Tibial nerve (tissue), 4 donors: ENCODE data around the gene CERS1. TPM values are rescaled to one million over a fixed set of nuclear protein-coding genes. Genes with fewer than 3 reads are reported as not detected.
A peak's percentile ranks its signal among the peaks of the same experiment; 100 is the strongest.

Experiments
- DNase-seq, 2 donors: peaks; one replicate each; pipeline ENCODE4 v3.0.0-alpha.2; 2019; ENCODE audit warnings: low spot score in 2 of 2
- H3K27ac ChIP-seq, 4 donors: fragments of 200-600 bp; sonication (generic) in 3 of 4; one replicate each; pipeline ENCODE4 v1.5.1; 2017 to 2019; ENCODE audit warnings: mild to moderate bottlenecking in 1 of 4
- H3K27me3 ChIP-seq, 2 donors: fragments of 200-600 bp; sonication (generic) in 1 of 2; one replicate each; pipeline versions ENCODE4 v1.5.1 to v1.6.0; 2017 to 2019
- H3K36me3 ChIP-seq, 3 donors: fragments of 200-600 bp; sonication (generic); one replicate each; pipeline ENCODE4 v1.5.1; 2018 to 2019
- H3K4me1 ChIP-seq, 4 donors: fragments of 200-600 bp; sonication (generic) in 3 of 4; one replicate each; pipeline ENCODE4 v1.5.1; 2017 to 2019
- H3K4me3 ChIP-seq, 4 donors: fragments of 200-600 bp; sonication (generic) in 3 of 4; one replicate each; pipeline ENCODE4 v1.5.1; 2017 to 2019; ENCODE audit warnings: mild to moderate bottlenecking in 1 of 4, moderate library complexity in 1 of 4
- H3K9me3 ChIP-seq, 4 donors: fragments of 200-600 bp; sonication (generic) in 3 of 4; one replicate each; pipeline ENCODE4 v1.5.1; 2017 to 2019
- EP300 ChIP-seq, 2 donors: sonication (generic); formaldehyde crosslinking; IDR thresholded peaks; one replicate each; pipeline ENCODE4 v1.6.1; 2017; ENCODE audit warnings: antibody characterized with exemption in 2 of 2, mild to moderate bottlenecking in 1 of 2
- POLR2A ChIP-seq, 2 donors: fragments of 450-650 bp; IDR thresholded peaks; one replicate each; pipeline ENCODE4 v1.6.1; 2017; ENCODE audit warnings: antibody characterized with exemption in 2 of 2, mild to moderate bottlenecking in 2 of 2, moderate library complexity in 2 of 2
- WGBS, 2 donors: methylation state at CpG; one replicate each; pipeline ENCODE4 v1.1.5; 2018; 5-methylcytosine and 5-hydroxymethylcytosine counted together
- total RNA-seq, 4 donors: library from RNA; depleted of rRNA; stranded (reverse); fragments of >200 nt; gene quantifications; one replicate each; pipeline ENCODE4 v1.1.0, GENCODE V29; 2016
- TF ChIP-seq, protein P1 (sequence below), 5 experiments: fragments of 200-600 bp in 3 of 5; fragments of 450-650 bp in 2 of 5; sonication (generic) in 3 of 5; IDR thresholded peaks; one replicate each; pipeline ENCODE4 v1.5.1; 2016 to 2019; ENCODE audit warnings: antibody characterized with exemption in 5 of 5, mild to moderate bottlenecking in 3 of 5, moderate library complexity in 2 of 5

The CERS1 gene
- total RNA-seq, 4 donors from 2014 or later: 7.0 to 14.9 (median 13.4) TPM

- no peak for DNase-seq
- Histone ChIP-seq H3K4me3 (no peak overlapping the region), H3K9me3 (no peaks in the 10 kb centered on the region), H3K27me3 (peaks cover 0 to 27% of the 10 kb centered on the region in 2 donors), H3K27ac (peak overlapping the region in 2 of 4 donors; percentile 28 to 61), H3K4me1 (peaks cover 0 to 41% (median 9%) of the 10 kb centered on the region in 4 donors), H3K36me3 (peaks cover 0 to 48% (median 5%) of the 10 kb centered on the region in 3 donors)
- TF ChIP-seq EP300 (IDR thresholded peaks at IDR 0.05) (no peak), POLR2A (IDR thresholded peaks at IDR 0.05) (no peak)
- TF ChIP-seq, protein P1, sequence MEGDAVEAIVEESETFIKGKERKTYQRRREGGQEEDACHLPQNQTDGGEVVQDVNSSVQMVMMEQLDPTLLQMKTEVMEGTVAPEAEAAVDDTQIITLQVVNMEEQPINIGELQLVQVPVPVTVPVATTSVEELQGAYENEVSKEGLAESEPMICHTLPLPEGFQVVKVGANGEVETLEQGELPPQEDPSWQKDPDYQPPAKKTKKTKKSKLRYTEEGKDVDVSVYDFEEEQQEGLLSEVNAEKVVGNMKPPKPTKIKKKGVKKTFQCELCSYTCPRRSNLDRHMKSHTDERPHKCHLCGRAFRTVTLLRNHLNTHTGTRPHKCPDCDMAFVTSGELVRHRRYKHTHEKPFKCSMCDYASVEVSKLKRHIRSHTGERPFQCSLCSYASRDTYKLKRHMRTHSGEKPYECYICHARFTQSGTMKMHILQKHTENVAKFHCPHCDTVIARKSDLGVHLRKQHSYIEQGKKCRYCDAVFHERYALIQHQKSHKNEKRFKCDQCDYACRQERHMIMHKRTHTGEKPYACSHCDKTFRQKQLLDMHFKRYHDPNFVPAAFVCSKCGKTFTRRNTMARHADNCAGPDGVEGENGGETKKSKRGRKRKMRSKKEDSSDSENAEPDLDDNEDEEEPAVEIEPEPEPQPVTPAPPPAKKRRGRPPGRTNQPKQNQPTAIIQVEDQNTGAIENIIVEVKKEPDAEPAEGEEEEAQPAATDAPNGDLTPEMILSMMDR (IDR thresholded peaks at IDR 0.05): no peak
- WGBS, 2 donors: 42 to 43% methylated on average over 7 to 14 of the region's 18 CpGs
Measured at GRCh38 chr19:18898081-18898606, 2.2 kb upstream of the CERS1 start.

GRCh38 chr19:18897094-18898029, 1.4 kb upstream of the CERS1 start:
- peak overlapping the region in 2 of 4 donors; percentile 28 to 85 for H3K27ac ChIP-seq
- H3K4me1 ChIP-seq: peaks cover 0 to 41% (median 9%) of the 10 kb centered on the region in 4 donors
- TF ChIP-seq, protein P1 (IDR thresholded peaks at IDR 0.05): no peak
- TF ChIP-seq POLR2A (IDR thresholded peaks at IDR 0.05) (no peak), EP300 (IDR thresholded peaks at IDR 0.05) (no peak)
- H3K4me3 ChIP-seq: no peak overlapping the region
- H3K27me3 ChIP-seq: peaks cover 0 to 27% of the 10 kb centered on the region in 2 donors
- 90 to 91% methylated on average over 25 of the region's 25 CpGs for WGBS, 2 donors
- DNase-seq: no peak
- no peaks in the 10 kb centered on the region for H3K9me3 ChIP-seq
- H3K36me3 ChIP-seq: peaks cover 0 to 43% (median 5%) of the 10 kb centered on the region in 3 donors

GRCh38 chr19:18896421-18896841, 473 bp upstream of the CERS1 start:
- TF ChIP-seq, protein P1 (IDR thresholded peaks at IDR 0.05): no peak
- peak in 1 of 2 donors; percentile 11 for TF ChIP-seq EP300 (IDR thresholded peaks at IDR 0.05)
- no peak for TF ChIP-seq POLR2A (IDR thresholded peaks at IDR 0.05)
- H3K27ac ChIP-seq: peak overlapping the region in 3 of 4 donors; percentile 48 to 85 (median 55)
- H3K36me3 ChIP-seq: peaks cover 0 to 35% (median 5%) of the 10 kb centered on the region in 3 donors
- DNase-seq: no peak
- H3K4me3 ChIP-seq: peak overlapping the region in 2 of 4 donors; percentile 12 to 67
- WGBS, 2 donors: 22 to 40% methylated on average over 7 to 20 of the region's 33 CpGs
- H3K4me1 ChIP-seq: peaks cover 0 to 41% (median 9%) of the 10 kb centered on the region in 4 donors
- peaks cover 0 to 27% of the 10 kb centered on the region in 2 donors for H3K27me3 ChIP-seq
- no peaks in the 10 kb centered on the region for H3K9me3 ChIP-seq

DNA sequence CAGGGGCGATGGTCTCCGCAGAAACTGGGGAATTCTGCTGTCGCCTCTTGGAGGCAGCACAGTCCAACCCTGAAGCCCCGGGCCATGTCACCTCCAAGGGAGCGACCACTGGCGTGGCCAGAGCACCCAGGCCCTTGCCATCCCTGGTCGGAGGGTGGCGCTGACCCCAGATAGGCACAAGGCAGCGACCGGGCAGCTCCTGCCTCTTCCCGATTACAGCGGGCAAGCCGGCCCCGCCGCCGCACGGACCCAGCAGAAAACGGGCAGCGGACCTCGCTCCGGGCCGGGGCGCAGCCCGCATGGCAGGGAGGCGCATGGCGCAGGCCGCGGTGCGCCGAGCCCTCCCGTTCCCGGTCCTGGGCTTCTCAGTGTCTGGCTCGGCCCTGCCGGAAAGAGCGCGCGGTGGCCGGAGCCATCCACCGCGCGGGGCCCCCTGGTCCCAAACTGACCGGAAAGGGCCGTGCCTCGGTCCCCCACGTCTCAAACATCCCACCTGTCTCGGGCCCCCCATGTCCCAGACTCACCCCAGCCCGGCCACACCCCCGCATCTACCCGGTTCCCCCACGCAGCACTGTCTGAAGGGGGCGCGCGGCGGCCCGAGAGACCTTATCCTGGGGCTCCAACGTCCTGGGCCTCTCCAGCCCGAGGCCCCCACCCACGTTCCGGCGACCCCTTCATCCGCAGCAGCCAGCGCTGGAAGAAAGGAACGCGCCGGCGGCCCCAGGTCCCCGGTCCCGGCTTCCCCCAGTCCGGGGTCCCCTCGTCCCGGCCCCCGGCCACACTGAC, 727 bp downstream of the CERS1 start:
- Histone ChIP-seq H3K4me3 (peak overlapping the region; percentile 43 to 67 (median 54)), H3K36me3 (peaks cover 0 to 35% (median 5%) of the 10 kb centered on the region in 3 donors), H3K9me3 (no peaks in the 10 kb centered on the region), H3K27ac (peak overlapping the region; percentile 35 to 93 (median 77)), H3K27me3 (peaks cover 0 to 27% of the 10 kb centered on the region in 2 donors), H3K4me1 (peaks cover 0 to 41% (median 9%) of the 10 kb centered on the region in 4 donors)
- DNase-seq: peak in 1 of 2 donors; percentile 21
- 0 to 3% methylated on average over 25 to 60 of the region's 72 CpGs for WGBS, 2 donors
- TF ChIP-seq, protein P1 (IDR thresholded peaks at IDR 0.05): peak in 4 of 5 experiments; percentile 36 to 56 (median 46)
- TF ChIP-seq EP300 (IDR thresholded peaks at IDR 0.05): no peak
